NCI-H69 (cell line): Measurements from ENCODE around the gene PFDN4.

Experiments used
- DNase-seq: peaks from one replicate; lab custom pipeline; 2025; lab: John Stamatoyannopoulos, UW

The PFDN4 gene

GRCh38 chr20:54207743-54208547 is at the start of gene PFDN4:
Gene PFDN4, plus strand, starts transcription at chr20:54208087. Its CDS starts 14 bp downstream, at chr20:54208101.
- peak; percentile 73 for DNase-seq

GRCh38 chr20:54158226-54158625 is 49.7 kb upstream of the PFDN4 start:
- no peak for DNase-seq

DNA sequence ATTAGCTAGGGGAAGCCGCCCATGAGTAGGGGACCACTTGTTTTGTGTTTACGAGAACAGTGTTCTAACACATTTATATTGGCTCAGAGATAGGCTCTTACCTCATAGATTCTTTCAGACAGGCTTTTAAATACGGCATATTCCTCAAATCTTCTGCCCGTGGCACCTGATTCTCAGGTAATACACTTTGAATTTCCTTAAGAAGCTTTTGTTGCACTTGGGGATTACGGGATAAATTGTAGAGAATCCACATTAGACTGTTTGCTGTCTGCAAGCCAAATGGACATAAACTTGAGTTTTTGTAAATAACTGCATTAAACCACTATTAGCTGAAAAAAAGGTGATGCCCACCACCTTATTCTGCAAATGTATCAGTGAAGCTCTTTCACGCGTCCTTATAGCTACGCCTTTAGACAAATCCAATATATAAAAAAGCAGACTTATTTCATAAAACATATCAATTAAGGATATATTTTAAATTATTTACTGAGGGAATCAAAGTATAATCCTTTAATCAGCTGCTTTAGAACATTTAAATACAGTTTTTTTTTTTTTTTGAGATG is 49.0 kb upstream of the PFDN4 start:
- DNase-seq, result no peak

GRCh38 chr20:54160065-54161007 is 47.6 kb upstream of the PFDN4 start:
- DNase-seq, result no peak

DNA sequence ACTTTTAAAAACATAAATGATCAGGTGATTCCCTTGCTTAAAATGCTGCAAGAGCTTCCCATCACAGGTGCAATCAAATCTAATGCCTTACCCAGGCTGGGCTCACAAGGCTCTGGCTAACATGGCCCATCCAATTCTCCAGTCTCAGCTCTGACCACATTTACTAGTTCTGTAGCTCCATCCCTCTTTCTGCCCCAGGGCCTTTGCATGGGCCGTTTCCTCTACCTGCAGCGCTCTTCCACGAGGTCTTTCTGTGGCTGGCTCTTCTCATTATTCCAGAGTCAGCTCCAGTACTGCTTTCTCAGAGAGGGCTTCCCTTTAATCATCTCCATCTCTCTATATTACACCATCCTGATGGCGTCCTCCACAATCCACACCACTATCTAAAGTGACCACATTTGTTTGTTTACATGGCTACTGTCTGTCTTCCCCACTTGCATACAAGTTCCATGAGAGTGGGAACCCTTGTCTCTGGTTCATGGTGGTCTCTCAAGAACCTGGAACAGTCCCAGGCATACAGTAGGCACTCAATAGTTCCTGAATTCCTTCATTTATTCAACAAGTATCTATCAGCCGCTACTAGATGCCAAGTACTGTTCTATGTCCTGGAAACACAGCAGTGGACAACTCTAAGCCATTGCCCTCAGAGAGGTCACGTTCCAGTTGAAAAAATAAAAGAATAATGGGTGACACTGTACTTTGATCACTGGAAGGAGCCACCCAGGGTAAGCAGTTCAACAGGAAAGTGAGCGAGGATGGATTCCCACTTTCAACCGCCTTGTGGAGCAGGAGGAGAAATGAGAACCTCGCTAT is 46.7 kb upstream of the PFDN4 start:
- no peak for DNase-seq

GRCh38 chr20:54161821-54162149 is 46.1 kb upstream of the PFDN4 start:
- no peak for DNase-seq

DNA sequence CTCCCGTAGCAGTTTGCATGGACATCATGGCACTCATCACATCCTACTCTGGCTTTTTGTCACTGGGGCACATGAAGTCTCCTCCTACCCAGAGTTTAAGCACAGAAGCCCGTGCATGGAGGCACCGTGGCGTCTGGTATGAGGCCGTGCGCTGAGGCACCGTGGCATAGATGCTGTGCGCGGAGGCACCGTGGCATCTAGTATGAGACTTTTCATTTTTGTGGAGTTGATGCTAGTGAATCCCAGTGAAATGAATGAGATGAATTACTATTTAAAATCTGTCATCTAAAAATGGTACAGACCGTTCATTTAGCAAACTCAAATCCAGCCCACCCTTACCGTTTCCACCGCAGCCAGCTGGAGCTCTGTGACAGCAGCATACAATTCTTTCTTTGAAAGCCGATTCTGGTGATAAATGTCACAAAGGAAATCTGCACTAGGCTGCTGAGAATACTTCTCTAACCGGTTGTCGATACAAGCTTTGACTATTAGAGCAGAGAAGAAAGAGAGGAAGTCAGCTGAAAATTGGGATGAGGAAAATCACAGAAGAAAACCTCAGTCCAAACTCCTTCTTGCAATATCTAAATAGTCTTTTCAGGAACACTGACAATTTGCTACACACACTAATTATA is 45.4 kb upstream of the PFDN4 start:
- DNase-seq, result no peak

GRCh38 chr20:54163402-54163801 is 44.5 kb upstream of the PFDN4 start:
- DNase-seq, result no peak

GRCh38 chr20:54165014-54165413 is 42.9 kb upstream of the PFDN4 start:
- no peak for DNase-seq

DNA sequence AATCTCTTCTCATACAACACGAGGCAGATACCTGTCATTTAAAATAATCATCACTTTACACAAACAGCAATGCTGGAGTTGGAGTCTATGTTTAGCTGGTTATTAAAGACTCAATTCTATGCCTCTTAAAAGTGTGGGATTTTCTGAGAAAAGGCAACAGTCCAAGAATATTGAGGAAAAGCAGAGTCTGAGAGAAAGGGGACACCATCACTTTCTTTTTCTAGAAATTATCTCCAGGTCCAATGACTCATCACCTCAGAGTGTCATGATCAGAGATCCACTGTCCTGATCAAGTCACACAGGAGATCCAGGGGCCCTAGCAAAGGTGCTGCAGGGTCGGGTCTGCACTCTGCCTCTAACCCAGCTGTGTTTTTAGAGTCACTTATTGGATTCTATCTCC is 42.1 kb upstream of the PFDN4 start:
- DNase-seq, result no peak

DNA sequence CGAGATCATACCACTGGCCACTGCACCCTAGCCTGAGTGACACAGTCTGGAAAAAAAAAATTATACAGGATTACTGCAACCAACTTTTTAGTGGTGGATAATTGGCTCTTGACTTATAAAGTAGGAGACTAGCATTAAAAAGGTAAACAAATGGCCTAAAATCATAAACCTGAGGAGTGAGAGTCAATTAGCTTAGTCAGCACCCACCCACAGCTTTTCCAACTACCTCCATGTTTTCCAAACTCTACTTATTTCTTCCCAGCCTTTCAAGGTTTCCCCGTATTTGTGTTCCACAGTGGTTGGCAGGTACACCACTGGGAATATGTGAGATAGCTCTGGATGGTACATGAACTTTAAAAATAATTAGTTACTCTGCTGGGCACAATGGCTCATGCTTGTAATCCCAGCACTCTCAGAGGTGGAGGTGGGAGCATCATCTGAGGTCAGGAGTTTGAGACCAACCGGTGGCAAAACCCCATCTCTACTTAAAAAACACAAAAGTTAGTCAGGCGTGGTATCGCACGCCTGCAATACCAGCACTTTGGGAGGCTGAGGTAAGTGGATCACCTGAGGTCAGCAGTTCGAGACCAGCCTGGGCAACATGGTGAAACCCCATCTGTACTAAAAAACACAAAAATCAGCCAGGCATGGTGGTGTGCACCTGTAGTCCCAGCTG is 40.8 kb upstream of the PFDN4 start:
- no peak for DNase-seq

DNA sequence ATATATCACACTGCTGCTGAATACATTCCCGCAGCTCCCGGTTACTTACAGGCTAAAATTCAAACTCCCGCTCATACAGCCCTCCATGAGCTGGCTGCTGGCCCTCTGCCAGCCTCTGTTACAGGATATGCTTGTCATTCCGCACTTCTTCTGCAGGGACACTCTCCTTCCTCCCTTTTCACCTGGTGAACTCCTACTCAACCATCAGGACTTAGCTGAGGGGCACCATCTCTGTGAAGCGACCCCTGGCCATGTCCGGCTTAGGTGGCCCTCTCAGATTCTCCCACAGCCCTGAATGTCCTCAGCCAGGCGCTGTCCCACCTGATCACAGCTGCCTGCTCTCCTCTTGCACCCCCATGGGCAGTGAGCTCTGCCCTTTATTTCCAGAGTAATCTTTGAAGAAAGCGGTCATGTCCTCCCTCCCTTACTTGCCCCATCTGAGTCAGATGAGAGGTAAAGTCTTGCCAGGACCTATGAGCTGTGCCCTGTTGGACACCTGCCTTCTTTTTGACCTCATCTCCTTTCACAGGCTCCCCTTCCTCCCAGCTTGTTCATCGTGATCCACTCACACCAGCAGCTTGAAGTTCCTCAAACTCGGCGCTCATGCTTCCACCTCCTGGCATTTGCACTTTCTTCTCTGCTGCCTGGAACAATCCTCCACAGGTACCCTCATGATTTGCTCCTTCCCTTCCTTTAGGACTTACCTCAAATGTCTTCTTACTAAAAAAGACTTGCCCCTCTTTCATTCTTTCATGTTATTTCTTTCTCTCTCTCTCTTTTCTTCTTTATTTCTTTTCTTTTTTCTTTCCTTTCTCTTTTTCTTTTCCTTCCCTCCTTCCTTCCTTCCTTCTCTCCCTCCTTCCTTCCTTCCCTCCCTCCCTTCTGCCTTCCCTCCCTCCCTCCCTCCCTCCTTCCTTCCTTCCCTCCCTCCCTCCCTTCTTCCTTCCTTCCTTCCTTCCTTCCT is 39.7 kb upstream of the PFDN4 start:
- peak; percentile 27 for DNase-seq

DNA sequence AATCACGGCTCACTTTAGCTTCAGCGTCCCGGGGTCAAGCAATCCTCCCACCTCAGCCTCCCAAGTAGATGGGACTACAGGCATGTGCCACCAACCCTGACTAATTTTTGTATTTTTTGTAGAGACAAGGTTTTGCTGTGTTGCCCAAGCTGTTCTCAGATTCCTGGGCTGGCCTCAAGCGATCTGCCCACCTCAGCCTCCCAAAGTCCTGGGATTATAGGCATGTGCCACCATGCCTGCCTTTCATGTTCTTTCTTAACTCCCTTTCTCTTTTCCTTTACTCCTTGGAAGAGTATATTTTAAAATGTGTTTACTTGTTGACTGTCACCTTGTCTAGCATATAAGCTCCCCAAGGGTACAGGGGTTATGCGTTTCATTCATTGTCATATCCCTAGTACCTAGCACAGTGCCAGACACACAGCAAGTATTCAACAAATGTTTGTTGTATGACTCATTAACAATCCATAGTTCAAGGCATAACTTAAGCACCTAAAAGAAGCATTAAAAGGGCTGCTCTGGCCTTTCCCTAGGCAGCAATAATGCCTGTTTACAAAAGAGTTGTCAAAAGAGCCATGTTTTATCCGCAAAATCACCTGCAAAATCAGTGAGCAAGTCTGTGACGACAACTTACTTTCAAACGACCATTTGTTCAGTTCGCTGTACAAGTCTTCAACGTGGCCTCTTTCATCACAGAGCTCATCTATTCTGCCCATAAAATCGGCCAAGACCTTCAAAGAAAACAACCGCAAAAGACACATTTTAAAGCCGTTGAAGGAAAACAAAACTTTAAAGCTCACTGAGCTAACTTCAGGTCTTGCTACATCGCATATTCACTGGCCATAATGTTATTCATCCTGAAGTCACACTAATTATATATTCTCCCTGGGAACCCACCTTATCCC is 38.7 kb upstream of the PFDN4 start:
- DNase-seq, result no peak

- no peak for DNase-seq
These were observed 37.8 kb upstream of the PFDN4 start for GRCh38 chr20:54170026-54170471.

GRCh38 chr20:54170963-54171362 is 36.9 kb upstream of the PFDN4 start:
- DNase-seq, result no peak

DNA sequence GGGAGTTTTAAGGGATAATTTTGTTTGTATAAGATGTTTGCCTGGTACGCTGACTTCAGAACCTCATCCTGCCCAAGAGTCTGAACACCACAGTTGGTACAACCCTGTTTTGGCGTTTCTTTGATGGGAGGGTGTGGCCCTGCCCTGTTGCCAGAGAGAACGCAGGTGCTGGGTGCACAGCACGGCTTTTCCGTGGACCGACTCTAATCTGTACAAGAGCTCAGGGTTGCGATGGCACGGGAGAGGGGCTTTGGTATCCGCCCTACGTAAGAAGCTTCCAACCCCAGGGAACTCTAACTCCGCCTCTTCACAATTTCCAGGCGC is 35.4 kb upstream of the PFDN4 start:
- peak; percentile 17 for DNase-seq

DNA sequence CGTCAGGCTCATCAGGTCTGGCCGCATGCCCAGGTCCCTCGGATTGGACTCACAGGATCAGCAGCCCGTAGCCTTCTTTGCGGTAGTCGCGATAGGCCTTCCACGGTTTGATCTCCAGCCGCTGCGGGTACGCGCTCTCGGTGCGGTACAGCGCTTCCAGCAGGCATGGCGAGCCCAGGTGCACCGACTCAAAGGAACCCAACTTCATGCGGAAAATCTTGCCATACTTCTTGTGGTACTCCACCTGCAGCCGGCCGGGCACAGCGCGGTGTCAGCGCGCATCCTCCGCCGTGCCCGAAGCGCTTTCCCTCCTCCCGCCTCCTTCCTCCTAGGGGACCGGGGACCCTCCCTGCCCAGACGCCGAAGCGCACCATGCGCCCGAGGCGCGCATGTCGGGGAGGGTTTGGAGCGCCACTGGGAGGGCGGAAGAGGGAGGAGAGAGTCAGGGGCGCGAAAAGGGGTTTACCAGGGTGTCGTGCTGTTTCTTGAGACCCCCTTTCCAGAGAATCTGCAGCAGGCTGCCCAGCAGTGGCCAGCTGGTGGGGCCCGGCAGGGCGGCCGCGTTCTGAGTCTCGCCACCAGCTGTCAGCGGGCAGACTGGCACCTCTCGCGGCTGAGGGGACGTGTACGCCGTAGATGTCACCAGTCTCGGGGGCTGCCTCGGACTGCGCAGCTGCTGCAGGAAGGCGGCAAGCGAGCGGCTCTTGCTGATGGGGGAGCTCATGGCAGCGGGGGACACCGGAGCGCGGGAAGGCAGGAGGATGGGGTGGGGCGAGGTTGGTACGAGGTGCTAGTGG is 34.8 kb upstream of the PFDN4 start:
- peak; percentile 11 for DNase-seq
